Hepatocyte (in vitro differentiated cells): ENCODE measurements around the gene ARHGEF12. TPM values are rescaled to one million over a fixed set of nuclear protein-coding genes. Genes with fewer than 3 reads are reported as not detected.
A peak's percentile ranks its signal among the peaks of the same experiment; 100 is the strongest.

Experiments used
- DNase-seq: peaks from one replicate; pipeline ENCODE4 v3.0.0-alpha.2; 2016; ENCODE audit warnings: low spot score
- H2AFZ ChIP-seq: fragments of 200-600 bp; sonication (generic); 2 replicates; pipeline ENCODE4 v1.6.0; 2016; ENCODE audit warnings: antibody characterized with exemption, mild to moderate bottlenecking
- H3K27ac ChIP-seq: fragments of 200-600 bp; sonication (generic); 2 replicates; pipeline ENCODE4 v1.5.1; 2016; ENCODE audit warnings: mild to moderate bottlenecking
- H3K27me3 ChIP-seq: fragments of 200-600 bp; sonication (generic); 2 replicates; pipeline ENCODE4 v1.6.1; 2016
- H3K36me3 ChIP-seq: fragments of 200-600 bp; sonication (generic); replicated peaks from 2 replicates; pipeline ENCODE4 v1.5.1; 2016; ENCODE audit warnings: low read depth; ENCODE audit not compliant: insufficient read depth
- H3K4me1 ChIP-seq: fragments of 200-600 bp; sonication (generic); 2 replicates; pipeline ENCODE4 v1.5.1; 2016; ENCODE audit warnings: mild to moderate bottlenecking, moderate library complexity; ENCODE audit not compliant: insufficient read depth
- H3K4me2 ChIP-seq: fragments of 200-600 bp; sonication (generic); 2 replicates; pipeline ENCODE4 v1.6.0; 2016
- H3K4me3 ChIP-seq: fragments of 200-600 bp; sonication (generic); 2 replicates; pipeline ENCODE4 v1.5.1; 2016; ENCODE audit warnings: mild to moderate bottlenecking
- H3K79me2 ChIP-seq: fragments of 200-600 bp; sonication (generic); 2 replicates; pipeline ENCODE4 v1.6.0; 2017; ENCODE audit warnings: mild to moderate bottlenecking
- H3K9me2 ChIP-seq: fragments of 200-600 bp; sonication (generic); replicated peaks from 2 replicates; pipeline ENCODE4 v1.6.0; 2017; ENCODE audit warnings: mild to moderate bottlenecking; ENCODE audit not compliant: insufficient read depth
- H3K9me3 ChIP-seq: fragments of 200-600 bp; sonication (generic); 2 replicates; pipeline ENCODE4 v1.5.1; 2016; ENCODE audit warnings: low read depth, mild to moderate bottlenecking
- H4K20me1 ChIP-seq: fragments of 200-600 bp; sonication (generic); 2 replicates; pipeline ENCODE4 v1.6.0; 2016; ENCODE audit warnings: mild to moderate bottlenecking; ENCODE audit not compliant: insufficient read depth, poor library complexity, severe bottlenecking
- EZH2 ChIP-seq: fragments of 200-600 bp; sonication (generic); IDR thresholded peaks from 2 replicates; pipeline ENCODE4 v1.6.1; 2016; ENCODE audit warnings: antibody characterized with exemption, mild to moderate bottlenecking, borderline replicate concordance
- EZH2phosphoT487 ChIP-seq: fragments of 200-600 bp; sonication (generic); IDR thresholded peaks from one replicate; pipeline ENCODE4 v1.6.1; 2018; ENCODE audit warnings: antibody characterized with exemption, mild to moderate bottlenecking, low read depth, moderate library complexity; ENCODE audit not compliant: unreplicated experiment, severe bottlenecking
- WGBS: methylation state at CpG from one replicate; pipeline ENCODE4 v1.1.6; 2016; ENCODE audit warnings: low lambda C conversion rate; ENCODE audit errors: missing lambda C conversion rate; 5-methylcytosine and 5-hydroxymethylcytosine counted together
- polyA plus RNA-seq: library from polyadenylated mRNA; unstranded; fragments of >200 nt; fragmentation: Nextera tagmentation; extraction: Ambion mirVana; gene quantifications from 2 replicates; pipeline ENCODE4 v1.2.1, GENCODE V29; 2016
- total RNA-seq: library from RNA; depleted of rRNA; stranded (reverse); fragments of >200 nt; gene quantifications from 2 replicates; pipeline ENCODE4 v1.2.3, GENCODE V29; 2014
- TF ChIP-seq, protein P1 (sequence below): fragments of 200-600 bp; sonication (generic); IDR thresholded peaks from 2 replicates; pipeline ENCODE4 v1.5.1; 2016; ENCODE audit warnings: antibody characterized with exemption, mild to moderate bottlenecking; ENCODE audit not compliant: poor library complexity

ARHGEF12 gene
- total and polyA plus RNA-seq, 2 experiments from 2014 or later, result 21.2 to 75.1 TPM

- Histone ChIP-seq H3K9me3 (no peaks in the 10 kb centered on the region), H3K79me2 (no peaks in the 10 kb centered on the region), H3K36me3 (no peaks in the 10 kb centered on the region), H3K27ac (no peak overlapping the region), H4K20me1 (no peaks in the 10 kb centered on the region), H3K4me3 (no peak overlapping the region), H2AFZ (no peak overlapping the region), H3K4me1 (peaks cover 5% of the 10 kb centered on the region), H3K9me2 (no peaks in the 10 kb centered on the region), H3K4me2 (peak overlapping the region; percentile 77), H3K27me3 (peaks cover 49% of the 10 kb centered on the region)
- DNase-seq, result no peak
- 16% methylated on average over 11 of the region's 73 CpGs for WGBS
- TF ChIP-seq EZH2phosphoT487 (no peak), EZH2 (no peak)
- TF ChIP-seq, protein P1, sequence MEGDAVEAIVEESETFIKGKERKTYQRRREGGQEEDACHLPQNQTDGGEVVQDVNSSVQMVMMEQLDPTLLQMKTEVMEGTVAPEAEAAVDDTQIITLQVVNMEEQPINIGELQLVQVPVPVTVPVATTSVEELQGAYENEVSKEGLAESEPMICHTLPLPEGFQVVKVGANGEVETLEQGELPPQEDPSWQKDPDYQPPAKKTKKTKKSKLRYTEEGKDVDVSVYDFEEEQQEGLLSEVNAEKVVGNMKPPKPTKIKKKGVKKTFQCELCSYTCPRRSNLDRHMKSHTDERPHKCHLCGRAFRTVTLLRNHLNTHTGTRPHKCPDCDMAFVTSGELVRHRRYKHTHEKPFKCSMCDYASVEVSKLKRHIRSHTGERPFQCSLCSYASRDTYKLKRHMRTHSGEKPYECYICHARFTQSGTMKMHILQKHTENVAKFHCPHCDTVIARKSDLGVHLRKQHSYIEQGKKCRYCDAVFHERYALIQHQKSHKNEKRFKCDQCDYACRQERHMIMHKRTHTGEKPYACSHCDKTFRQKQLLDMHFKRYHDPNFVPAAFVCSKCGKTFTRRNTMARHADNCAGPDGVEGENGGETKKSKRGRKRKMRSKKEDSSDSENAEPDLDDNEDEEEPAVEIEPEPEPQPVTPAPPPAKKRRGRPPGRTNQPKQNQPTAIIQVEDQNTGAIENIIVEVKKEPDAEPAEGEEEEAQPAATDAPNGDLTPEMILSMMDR, result no peak
These were observed 175.9 kb downstream of the ARHGEF12 start for GRCh38 chr11:120511820-120512738.

GRCh38 chr11:120512739-120513435 lies 176.7 kb downstream of the ARHGEF12 start:
- Histone ChIP-seq H3K4me1 (peaks cover 14% of the 10 kb centered on the region), H3K4me2 (peak overlapping the region; percentile 77), H3K4me3 (no peak overlapping the region), H3K27me3 (peaks cover 49% of the 10 kb centered on the region), H4K20me1 (no peaks in the 10 kb centered on the region), H3K27ac (no peak overlapping the region), H3K36me3 (no peaks in the 10 kb centered on the region), H3K9me2 (no peaks in the 10 kb centered on the region), H3K9me3 (no peaks in the 10 kb centered on the region), H3K79me2 (no peaks in the 10 kb centered on the region), H2AFZ (no peak overlapping the region)
- no peak for TF ChIP-seq EZH2
- TF ChIP-seq, protein P1, result no peak
- TF ChIP-seq EZH2phosphoT487, result no peak
- no peak for DNase-seq
- WGBS, result 91% methylated on average over 13 of the region's 22 CpGs

DNA sequence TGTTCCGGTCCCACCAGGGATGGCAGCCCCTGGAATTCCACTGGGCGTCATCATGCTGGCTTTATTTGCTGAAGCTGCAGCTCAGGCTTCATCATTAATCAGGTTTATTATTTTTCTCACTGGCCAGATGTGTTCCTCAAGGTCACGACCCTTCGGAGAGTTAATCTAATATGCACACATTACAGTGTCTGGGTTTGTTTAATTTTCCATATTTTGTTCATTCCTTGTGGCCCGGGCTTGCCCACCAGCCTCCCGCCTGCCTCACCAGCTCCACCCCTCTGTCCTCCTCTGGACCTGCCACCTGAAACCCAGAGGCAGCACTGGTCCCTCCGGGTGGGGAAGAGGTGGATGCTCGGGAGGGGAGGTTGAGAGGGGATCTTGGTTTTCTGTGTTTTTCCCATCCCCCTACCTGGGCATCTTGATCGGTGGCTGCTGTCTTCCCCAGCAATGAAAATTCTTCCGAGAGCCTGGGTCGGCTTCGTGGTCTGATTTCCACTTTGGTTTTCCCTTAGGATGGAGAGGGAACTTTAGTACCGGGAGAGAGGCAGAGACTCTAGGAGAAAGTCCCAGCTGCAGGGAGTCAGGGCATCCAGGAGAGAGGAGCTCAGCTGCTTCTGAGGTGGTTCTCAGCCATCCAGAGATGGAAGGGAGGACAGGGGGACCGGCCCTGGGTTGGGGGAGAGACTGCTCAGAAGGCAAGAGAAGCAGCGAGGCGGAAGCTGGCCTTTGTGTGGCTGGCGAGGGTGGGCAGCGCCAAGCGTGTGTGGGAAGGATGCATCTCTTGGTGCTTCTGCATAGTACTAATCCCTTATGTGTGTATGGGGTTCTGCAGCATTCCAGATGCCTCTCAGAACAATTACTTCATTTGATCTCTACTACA lies 177.5 kb downstream of the ARHGEF12 start:
- Histone ChIP-seq H3K4me1 (peaks cover 21% of the 10 kb centered on the region), H3K36me3 (no peaks in the 10 kb centered on the region), H3K4me2 (no peak overlapping the region), H3K79me2 (no peaks in the 10 kb centered on the region), H3K9me3 (no peaks in the 10 kb centered on the region), H3K4me3 (no peak overlapping the region), H4K20me1 (no peaks in the 10 kb centered on the region), H3K9me2 (no peaks in the 10 kb centered on the region), H3K27me3 (peaks cover 50% of the 10 kb centered on the region), H3K27ac (no peak overlapping the region), H2AFZ (no peak overlapping the region)
- no peak for DNase-seq
- TF ChIP-seq, protein P1, result no peak
- TF ChIP-seq EZH2 (no peak), EZH2phosphoT487 (no peak)
- WGBS, result 85% methylated on average over 19 of the region's 19 CpGs
